Testis (tissue), 2 donors: ENCODE data around the gene NPHP4.

Source experiments
- CTCF ChIP-seq, 3 experiments: fragments of 450-650 bp in 2 of 3; fragments of 200-600 bp in 1 of 3; sonication (generic) in 1 of 3; IDR thresholded peaks; one replicate each; pipeline ENCODE4 v1.5.1; 2016 to 2019; ENCODE audit warnings: antibody characterized with exemption in 3 of 3, mild to moderate bottlenecking in 2 of 3, moderate library complexity in 1 of 3
- POLR2A ChIP-seq: fragments of 450-650 bp; IDR thresholded peaks from one replicate; pipeline ENCODE4 v1.6.1; 2017; ENCODE audit warnings: antibody characterized with exemption, mild to moderate bottlenecking, moderate library complexity

- TF ChIP-seq CTCF (IDR thresholded peaks at IDR 0.05) (no peak), POLR2A (no peak)
These were observed 116.1 kb downstream of the NPHP4 start for GRCh38 chr1:5876094-5876650.
